OCI-LY1 (cell line): ENCODE results near the gene FRAS1.

Source experiments
- EZH2 ChIP-seq: fragments of 200-600 bp; sonication (generic), shearing (Covaris generic); IDR thresholded peaks from 2 replicates; pipeline ENCODE4 v1.8.0; 2017; ENCODE audit warnings: borderline replicate concordance, mixed run types, mild to moderate bottlenecking, antibody characterized with exemption, low read length, moderate library complexity, mixed read lengths
- TF ChIP-seq, protein P1 (sequence below): fragments of 200-600 bp; sonication (generic), shearing (Covaris generic); IDR thresholded peaks from 2 replicates; pipeline ENCODE4 v1.5.1; 2017; ENCODE audit warnings: mild to moderate bottlenecking, antibody characterized with exemption, low read length, moderate library complexity, mixed read lengths

DNA sequence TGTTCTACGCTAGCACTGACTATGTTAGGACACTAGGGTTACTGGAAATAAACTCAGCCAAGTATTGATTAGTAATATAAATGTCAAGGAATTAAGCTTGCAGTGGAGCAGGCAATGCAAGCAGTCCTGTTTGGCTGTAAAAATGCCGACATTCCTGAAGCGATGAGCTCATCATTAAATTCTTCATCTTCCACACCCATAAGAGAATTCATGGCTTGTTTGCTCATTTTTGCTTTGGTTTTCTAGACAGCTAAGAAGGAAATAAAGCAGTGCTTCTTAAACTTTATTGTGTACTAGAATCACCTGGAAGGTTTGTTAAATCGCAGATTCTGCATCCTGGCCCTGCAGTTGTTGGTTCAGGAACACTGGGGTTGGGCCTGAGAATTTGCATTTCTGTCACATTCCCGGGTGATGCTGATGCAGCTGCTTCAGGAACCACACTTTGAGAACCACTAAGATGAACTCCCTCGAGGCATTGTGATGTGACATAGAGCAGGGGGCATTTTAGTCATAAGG is 512.2 kb downstream of the FRAS1 start:
- TF ChIP-seq, protein P1, sequence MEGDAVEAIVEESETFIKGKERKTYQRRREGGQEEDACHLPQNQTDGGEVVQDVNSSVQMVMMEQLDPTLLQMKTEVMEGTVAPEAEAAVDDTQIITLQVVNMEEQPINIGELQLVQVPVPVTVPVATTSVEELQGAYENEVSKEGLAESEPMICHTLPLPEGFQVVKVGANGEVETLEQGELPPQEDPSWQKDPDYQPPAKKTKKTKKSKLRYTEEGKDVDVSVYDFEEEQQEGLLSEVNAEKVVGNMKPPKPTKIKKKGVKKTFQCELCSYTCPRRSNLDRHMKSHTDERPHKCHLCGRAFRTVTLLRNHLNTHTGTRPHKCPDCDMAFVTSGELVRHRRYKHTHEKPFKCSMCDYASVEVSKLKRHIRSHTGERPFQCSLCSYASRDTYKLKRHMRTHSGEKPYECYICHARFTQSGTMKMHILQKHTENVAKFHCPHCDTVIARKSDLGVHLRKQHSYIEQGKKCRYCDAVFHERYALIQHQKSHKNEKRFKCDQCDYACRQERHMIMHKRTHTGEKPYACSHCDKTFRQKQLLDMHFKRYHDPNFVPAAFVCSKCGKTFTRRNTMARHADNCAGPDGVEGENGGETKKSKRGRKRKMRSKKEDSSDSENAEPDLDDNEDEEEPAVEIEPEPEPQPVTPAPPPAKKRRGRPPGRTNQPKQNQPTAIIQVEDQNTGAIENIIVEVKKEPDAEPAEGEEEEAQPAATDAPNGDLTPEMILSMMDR = no peak
- TF ChIP-seq EZH2 = no peak
